Measurements from ENCODE around the gene KCNJ1. TPM values are rescaled to one million over a fixed set of nuclear protein-coding genes. Genes with fewer than 3 reads are reported as not detected.

Gene KCNJ1
- polyA plus RNA-seq, 1 of the 3 experiments (the other 2 are of a cell fraction): not detected

- CTCF ChIA-PET: interaction anchor here (1.6 to 3.0 kb wide), 2 partner anchors 13 to 31 kb away, joined by 3 to 14 read pairs; no protein-coding TSS in a partner anchor
- H3K79me2 ChIP-seq (ENCODE audit: insufficient read depth): no peaks in the 10 kb centered on the region
- no peaks in the 10 kb centered on the region for H3K9me2 ChIP-seq
- H3K9ac ChIP-seq: no peak overlapping the region
- no peak for DNase-seq
- 94% methylated on average over 7 of the region's 8 CpGs for WGBS (ENCODE audit: low lambda C conversion rate)
- no peak overlapping the region for H3K4me2 ChIP-seq
- peaks cover 0 to 9% of the 10 kb centered on the region in 2 experiments for H3K36me3 ChIP-seq (replicated peaks in 1 of 2; ENCODE audit: control insufficient read depth in 1 of 2, insufficient read depth in 2 of 2, low read length in 1 of 2)
- H3K9me3 ChIP-seq: no peaks in the 10 kb centered on the region
- H3K27ac ChIP-seq (ENCODE audit: low read depth in 2 of 2, low read length in 1 of 2): no peak overlapping the region
- H4K20me1 ChIP-seq (ENCODE audit: insufficient read depth): no peaks in the 10 kb centered on the region
- no peak overlapping the region for H3K4me3 ChIP-seq (ENCODE audit: low read depth in 2 of 2, low read length in 1 of 2)
- H3K27me3 ChIP-seq (ENCODE audit: insufficient read depth): no peaks in the 10 kb centered on the region
- no peak overlapping the region for H2AFZ ChIP-seq (ENCODE audit: low read depth)
- H3K4me1 ChIP-seq (ENCODE audit: control insufficient read depth in 1 of 2, insufficient read depth in 2 of 2, low read depth in 1 of 2, low read length in 1 of 2): peaks cover 5 to 14% of the 10 kb centered on the region in 2 experiments; a peak in 2 of 4 replicates
- H3F3A ChIP-seq (replicated peaks; ENCODE audit: insufficient read depth): peaks cover 3% of the 10 kb centered on the region
- POLR2A ChIA-PET: no interaction called here
- no peak for TF ChIP-seq JUND (IDR thresholded peaks at IDR 0.05)
- no peak for TF ChIP-seq GABPA (IDR thresholded peaks at IDR 0.05; ENCODE audit: low read depth)
- TF ChIP-seq SMC3 (IDR thresholded peaks at IDR 0.05; ENCODE audit: low read depth, low read length): no peak
- no peak for TF ChIP-seq GATA2 (CRISPR knock-in tag; IDR thresholded peaks at IDR 0.05)
- TF ChIP-seq, protein P1, sequence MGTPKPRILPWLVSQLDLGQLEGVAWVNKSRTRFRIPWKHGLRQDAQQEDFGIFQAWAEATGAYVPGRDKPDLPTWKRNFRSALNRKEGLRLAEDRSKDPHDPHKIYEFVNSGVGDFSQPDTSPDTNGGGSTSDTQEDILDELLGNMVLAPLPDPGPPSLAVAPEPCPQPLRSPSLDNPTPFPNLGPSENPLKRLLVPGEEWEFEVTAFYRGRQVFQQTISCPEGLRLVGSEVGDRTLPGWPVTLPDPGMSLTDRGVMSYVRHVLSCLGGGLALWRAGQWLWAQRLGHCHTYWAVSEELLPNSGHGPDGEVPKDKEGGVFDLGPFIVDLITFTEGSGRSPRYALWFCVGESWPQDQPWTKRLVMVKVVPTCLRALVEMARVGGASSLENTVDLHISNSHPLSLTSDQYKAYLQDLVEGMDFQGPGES (IDR thresholded peaks at IDR 0.05; ENCODE audit: low read depth, low read length): no peak
- TF ChIP-seq YY1 (IDR thresholded peaks at IDR 0.05; ENCODE audit: low read depth): no peak
- TF ChIP-seq MEF2A (IDR thresholded peaks at IDR 0.05; ENCODE audit: borderline replicate concordance, low read depth): no peak
- TF ChIP-seq MXI1 (IDR thresholded peaks at IDR 0.05; ENCODE audit: low read depth, low read length): no peak
- TF ChIP-seq EZH2phosphoT487 (IDR thresholded peaks at IDR 0.05; ENCODE audit: borderline replicate concordance, low read depth): no peak
Observed at GRCh38 chr11:128800871-128801417, 66.2 kb downstream of the KCNJ1 start.

- no peaks in the 10 kb centered on the region for H3K9me2 ChIP-seq
- H4K20me1 ChIP-seq (ENCODE audit: insufficient read depth): no peaks in the 10 kb centered on the region
- no peak for DNase-seq
- H3K27ac ChIP-seq (ENCODE audit: low read depth in 2 of 2, low read length in 1 of 2): peak overlapping the region in 1 of 2 experiments; percentile 11; a peak in 1 of 4 replicates
- no peak overlapping the region for H3K4me2 ChIP-seq
- no peak for TF ChIP-seq YY1 (IDR thresholded peaks at IDR 0.05; ENCODE audit: low read depth)
- no peak for TF ChIP-seq ELF1 (IDR thresholded peaks at IDR 0.05)
- no peak for TF ChIP-seq RCOR1 (IDR thresholded peaks at IDR 0.05; ENCODE audit: low read length)
- TF ChIP-seq NRF1 (IDR thresholded peaks at IDR 0.05; ENCODE audit: low read depth, low read length): no peak
- TF ChIP-seq NFIC (IDR thresholded peaks at IDR 0.05; ENCODE audit: borderline replicate concordance): no peak
- no peak for TF ChIP-seq GABPA (IDR thresholded peaks at IDR 0.05; ENCODE audit: low read depth)
- no peak for TF ChIP-seq JUND (IDR thresholded peaks at IDR 0.05)
- no peak for TF ChIP-seq SMC3 (IDR thresholded peaks at IDR 0.05; ENCODE audit: low read depth, low read length)
- TF ChIP-seq CTCF (IDR thresholded peaks at IDR 0.05): no peak
- no peak for TF ChIP-seq TAF1 (IDR thresholded peaks at IDR 0.05; ENCODE audit: borderline replicate concordance, low read depth, low read length)
- no peak overlapping the region for H2AFZ ChIP-seq (ENCODE audit: low read depth)
- H3K9me3 ChIP-seq: no peaks in the 10 kb centered on the region
- no peaks in the 10 kb centered on the region for H3K27me3 ChIP-seq (ENCODE audit: insufficient read depth)
- 65% methylated on average over 2 of the region's 2 CpGs for WGBS (ENCODE audit: low lambda C conversion rate)
- H3K4me3 ChIP-seq (ENCODE audit: low read depth in 2 of 2, low read length in 1 of 2): no peak overlapping the region
- peaks cover 0 to under 1% of the 10 kb centered on the region in 2 experiments; a peak in 1 of 4 replicates for H3K4me1 ChIP-seq (ENCODE audit: control insufficient read depth in 1 of 2, insufficient read depth in 2 of 2, low read depth in 1 of 2, low read length in 1 of 2)
- POLR2A ChIA-PET: no interaction called here
- H3K9ac ChIP-seq: no peak overlapping the region
- H3K79me2 ChIP-seq (ENCODE audit: insufficient read depth): no peaks in the 10 kb centered on the region
- CTCF ChIA-PET: interaction anchor here (1.0 to 1.5 kb wide), 3 partner anchors 11 to 952 kb away, joined by 4 read pairs; no protein-coding TSS in a partner anchor
- no peaks in the 10 kb centered on the region for H3F3A ChIP-seq (replicated peaks; ENCODE audit: insufficient read depth)
- peaks cover 0 to 20% of the 10 kb centered on the region in 2 experiments for H3K36me3 ChIP-seq (replicated peaks in 1 of 2; ENCODE audit: control insufficient read depth in 1 of 2, insufficient read depth in 2 of 2, low read length in 1 of 2)
Observed at GRCh38 chr11:128796270-128796669, 70.8 kb downstream of the KCNJ1 start.
